HG02623 (cell line): ENCODE measurements around the gene BPIFA2.
"Not testable (repeated sequence)": the region's sequence is repeated elsewhere in the genome, so short reads cannot be mapped to it uniquely, and the experiment has no call there.

Experiments
- ATAC-seq: cut with Tn5 transposase; IDR thresholded peaks from one replicate; pipeline ENCODE4 v1.9.1; 2021; ENCODE audit warnings: moderate library complexity; ENCODE audit not compliant: unreplicated experiment

The BPIFA2 gene, protein sequence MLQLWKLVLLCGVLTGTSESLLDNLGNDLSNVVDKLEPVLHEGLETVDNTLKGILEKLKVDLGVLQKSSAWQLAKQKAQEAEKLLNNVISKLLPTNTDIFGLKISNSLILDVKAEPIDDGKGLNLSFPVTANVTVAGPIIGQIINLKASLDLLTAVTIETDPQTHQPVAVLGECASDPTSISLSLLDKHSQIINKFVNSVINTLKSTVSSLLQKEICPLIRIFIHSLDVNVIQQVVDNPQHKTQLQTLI

DNA sequence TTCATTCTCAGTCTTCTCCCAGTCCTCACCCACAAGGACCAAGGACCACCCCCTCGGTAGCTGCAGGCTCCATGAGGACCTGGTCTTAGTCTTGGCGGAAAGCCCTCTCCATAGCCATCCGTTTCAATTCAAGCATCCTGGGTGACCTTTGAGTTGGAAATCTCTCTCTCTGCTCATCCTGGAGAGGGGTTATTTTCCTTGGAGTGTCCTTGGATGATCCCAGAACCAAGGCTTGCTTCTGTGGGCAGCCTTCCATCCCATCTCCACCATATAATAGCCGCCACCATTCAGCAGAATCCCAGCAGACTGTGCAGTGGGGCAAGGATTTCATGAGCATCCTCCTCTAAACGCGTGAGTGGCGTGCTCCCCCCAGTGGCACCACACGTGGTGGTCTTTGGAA, at the start of gene BPIFA2:
Gene BPIFA2, plus strand, starts transcription at position 301 of the 400 bp plus-strand sequence. CDS start 987 bp downstream, outside the sequence.
- ATAC-seq, result no peak

DNA sequence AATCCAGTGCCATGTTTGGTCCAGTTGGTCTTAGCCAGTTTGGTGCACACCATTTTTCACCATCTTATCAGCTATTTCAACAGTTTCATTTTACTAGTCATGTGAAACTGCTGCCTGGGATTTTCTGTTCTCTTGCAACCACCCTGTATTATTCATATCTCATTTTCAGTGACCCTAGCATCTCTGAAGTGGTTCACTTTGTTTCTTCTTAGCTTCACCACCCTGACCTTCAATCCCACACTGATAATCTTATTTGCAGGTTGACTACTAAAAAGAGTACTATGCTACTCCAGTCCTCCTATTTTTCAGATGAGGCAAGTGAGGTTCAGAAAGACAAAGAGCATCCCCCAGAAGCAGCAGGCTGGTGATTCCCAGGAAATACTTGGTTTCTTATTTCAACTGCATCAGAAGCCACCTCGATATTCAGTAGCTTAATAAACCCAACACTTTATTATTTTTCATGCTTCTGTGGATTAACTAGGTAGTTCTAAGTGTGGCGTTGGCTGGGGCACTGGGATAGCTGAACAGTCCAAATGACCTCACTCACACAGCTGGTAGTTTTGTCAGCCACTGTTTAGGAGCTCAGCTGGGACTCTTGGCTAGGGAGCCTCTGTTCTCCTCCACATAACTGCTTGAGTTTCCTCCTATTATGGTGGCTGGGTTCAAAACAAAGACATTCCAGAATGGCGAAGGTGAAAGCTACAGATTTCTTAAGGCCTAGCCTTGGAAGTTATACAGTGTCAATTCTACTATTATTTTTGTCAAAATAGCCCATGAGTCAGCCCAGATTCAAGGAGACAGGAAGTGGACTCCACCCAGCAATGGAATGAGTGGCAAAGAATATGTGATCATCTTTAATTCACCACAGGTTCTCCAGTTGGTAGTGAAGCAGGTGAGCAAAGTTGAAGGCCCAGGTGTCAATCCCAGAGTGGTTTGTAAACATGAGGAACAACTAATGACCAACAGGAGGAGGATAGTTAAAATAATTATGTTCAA, 47.9 kb upstream of the BPIFA2 start:
- ATAC-seq, result no peak

DNA sequence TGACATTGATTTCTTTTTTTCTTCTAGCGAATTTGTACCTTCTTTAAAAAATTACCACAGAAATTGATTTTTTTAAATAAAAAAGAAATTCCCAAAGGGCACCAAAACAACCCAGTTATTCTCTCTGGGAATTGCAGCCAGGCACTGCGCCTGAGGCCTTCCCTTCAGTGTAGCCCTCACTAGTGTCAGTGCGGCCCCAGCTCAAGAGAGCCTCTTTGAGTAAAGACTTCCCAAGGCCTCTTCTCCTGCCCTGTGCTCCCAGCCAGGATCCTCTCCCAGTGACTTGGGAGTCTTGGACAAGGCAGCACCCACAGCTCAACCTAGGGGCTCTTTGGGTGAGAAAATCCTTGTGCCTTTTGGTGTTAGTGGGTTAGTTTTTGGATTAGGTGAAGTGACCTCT, 47.0 kb upstream of the BPIFA2 start:
- no peak for ATAC-seq

DNA sequence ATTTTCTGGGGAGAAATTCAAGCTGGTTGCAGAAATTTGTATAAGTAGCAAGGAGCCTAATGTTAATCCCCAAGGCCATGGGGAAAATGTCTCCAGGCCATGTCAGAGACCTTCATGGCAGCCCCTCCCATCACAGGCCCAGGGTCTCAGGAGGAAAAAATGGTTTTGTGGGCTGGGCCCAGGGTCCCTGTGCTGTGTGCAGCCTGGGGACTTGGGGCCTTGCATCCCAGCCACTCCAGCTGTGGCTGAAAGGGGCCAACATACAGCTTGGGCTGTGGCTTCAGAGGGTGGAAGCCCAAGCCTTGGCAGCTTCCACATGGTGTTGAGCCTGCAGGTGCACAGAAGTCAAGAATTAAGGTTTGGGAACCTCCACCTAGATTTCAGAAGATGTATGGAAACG, 45.7 kb upstream of the BPIFA2 start:
- not testable (repeated sequence) for ATAC-seq

DNA sequence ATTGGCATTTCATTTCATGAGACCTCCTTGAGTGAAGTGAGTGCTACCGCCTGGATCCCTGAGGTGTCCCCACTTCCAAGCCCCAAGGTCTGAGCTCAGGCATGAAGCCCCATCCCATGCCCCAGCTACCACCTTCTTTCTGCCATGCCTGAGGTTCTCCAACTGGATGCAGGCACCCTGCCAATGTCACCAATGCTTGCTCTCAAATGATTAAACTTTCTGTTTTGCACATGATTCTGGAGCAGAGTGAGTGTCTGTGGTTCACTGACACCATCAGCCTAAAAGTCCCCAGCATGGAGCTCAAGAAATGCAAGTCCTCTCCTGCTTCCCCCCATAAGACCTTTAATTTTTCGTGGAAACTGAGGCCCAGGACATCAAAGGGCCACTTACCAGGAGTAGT, 43.7 kb upstream of the BPIFA2 start:
- no peak for ATAC-seq

DNA sequence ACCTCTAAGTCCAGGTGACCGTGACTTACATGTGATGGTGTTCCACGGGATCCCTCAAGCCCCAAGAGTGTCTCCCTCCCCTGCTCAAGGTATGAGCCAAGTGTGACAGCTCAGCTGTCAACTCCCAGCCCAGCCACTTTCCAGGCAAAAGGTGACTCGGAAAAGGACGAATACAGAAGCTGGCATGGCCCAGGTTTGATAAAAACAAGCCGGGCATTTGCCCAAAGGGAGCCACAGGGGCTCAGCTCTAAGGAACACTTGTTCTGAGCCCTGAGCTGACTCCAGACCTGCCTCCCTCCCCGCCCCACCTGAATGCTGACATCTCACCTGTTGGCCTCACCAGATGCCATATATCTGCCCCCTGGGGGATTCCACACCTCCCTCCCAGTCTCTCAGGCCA, 43.0 kb upstream of the BPIFA2 start:
- no peak for ATAC-seq

DNA sequence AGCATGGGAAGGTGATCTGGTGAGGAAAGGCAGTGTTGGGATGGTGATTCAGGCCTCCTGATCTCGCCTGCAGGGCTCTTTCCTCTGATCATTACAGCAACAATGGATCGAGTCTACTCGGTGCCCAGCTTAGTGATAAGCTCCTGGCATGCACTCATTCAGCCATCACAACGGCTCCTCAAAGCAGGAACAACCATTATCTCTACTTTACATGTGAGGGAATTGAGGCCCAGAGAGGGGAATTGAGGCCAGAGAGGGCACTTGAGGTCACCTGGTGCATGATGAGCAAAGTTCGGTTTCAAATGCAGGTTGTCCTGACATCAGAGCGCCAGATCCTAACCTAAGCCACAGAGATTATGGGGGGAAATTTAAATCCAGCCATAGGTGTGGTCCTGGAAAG, 42.0 kb upstream of the BPIFA2 start:
- no peak for ATAC-seq

DNA sequence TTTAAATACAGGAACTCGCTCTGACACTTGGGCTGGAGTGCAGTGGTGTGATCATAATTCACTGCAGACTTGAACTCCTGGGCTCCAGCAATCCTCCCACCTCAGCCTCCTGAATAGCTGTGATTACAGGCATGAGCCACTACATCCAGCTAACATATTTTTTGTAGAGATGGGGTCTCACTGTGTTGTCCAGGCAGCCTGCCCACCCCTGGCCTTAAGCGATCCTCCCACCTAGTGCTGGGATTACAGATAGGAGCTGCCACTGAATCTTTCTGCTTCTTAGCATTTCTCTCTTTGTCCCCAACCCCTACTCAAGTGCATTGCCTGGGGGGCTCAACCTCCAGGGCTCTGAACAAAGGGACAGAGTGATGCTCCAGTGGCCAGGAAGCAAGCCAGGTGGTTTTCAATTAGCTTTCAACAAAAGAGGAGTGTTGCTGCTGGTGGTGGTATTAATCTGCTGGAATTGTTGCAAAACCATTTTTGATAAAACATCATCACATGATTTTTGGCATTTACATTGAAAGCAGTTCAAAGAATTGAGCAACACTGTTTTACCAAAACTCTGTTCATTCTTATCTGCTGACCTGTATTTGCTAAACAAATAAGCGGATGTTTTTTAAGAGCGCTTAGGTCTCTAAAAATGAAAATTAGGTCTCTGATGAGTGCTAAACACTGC, 40.4 kb upstream of the BPIFA2 start:
- ATAC-seq, result no peak

DNA sequence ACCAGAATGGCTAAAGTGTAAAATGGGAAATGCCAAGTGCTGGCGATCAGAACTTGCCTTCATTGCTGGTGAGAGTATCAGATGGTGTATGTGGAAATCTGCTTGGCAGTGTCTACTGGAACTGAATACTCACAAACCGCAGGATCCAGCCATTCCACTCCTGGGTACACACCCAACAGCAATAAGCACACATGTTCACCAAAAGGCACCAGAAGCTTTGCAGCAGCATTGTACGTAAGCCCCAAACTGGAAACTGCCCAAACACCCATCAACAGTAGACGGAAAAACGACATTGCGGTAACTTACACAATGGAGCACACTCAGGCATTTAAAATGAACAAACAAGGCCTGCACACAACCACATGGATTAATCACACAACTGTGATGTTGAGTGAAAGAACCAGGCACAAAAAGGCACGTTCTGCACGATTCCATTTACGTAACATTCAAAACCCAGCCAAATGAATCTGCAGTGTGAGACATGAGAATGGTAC, 37.3 kb upstream of the BPIFA2 start:
- no peak for ATAC-seq

DNA sequence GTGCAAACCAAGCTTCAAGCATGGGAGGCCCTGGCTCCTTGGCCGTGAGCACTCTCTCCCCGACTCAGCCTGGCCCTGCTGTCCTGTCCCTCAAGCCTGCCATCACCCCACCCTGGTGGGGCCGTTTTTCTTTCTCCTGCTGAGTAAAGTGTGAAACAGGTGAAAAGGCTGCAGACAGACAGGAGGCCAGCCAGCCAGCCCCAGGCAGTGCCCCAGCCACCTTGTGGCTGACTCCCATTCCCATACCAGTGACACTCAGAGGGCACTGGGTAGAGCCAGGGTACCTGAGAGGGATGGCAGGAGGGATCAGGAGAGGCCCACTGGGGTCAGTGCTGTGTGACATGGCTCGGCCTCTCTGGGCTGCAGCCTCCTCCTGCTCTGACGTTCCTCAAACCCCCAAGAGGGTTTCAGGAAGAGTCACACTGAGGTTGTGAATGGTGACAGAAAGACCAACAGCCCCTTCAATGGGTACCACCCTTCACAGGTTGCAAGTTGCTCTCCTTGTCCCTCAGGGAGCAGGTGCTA, 35.9 kb upstream of the BPIFA2 start:
- no peak for ATAC-seq

DNA sequence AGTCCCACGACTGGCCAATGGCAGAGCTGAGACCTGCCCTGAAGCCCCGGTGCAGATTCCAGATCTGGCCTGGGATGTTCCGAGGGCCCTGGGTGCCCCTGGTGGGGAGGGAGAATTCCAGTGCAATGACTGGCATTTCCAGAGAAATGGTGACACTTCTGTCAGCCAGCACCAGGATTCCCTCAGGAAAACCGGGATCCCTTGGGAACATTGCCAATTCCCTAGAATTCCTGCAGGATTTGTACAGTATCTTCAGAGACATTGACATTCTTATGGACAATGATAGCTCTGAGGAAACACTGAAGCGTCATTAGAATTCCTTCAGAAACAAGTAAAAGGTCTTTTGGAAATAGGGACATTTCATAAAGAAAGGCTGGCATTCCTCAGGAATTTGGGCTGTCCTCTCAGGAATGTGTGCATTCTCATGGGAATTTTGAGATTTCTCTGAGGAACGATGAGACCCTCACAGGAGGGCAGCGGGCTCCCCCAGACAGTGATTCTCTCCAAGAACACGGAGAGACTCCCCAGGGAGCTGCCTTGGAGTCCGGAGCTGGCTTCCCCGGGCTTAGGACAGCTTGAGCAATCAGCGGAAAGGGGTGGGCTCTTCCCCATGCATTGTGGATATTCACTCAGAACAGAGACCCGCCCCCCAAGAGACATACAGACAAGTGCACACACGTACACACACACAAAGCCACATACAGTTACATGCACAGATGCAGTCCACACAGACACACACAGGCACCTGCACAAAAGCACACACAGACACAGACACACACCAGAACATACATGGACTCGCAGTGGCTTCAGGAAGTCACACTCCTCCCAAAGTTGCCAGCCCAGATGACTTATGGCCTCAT, 35.2 kb upstream of the BPIFA2 start:
- no peak for ATAC-seq

DNA sequence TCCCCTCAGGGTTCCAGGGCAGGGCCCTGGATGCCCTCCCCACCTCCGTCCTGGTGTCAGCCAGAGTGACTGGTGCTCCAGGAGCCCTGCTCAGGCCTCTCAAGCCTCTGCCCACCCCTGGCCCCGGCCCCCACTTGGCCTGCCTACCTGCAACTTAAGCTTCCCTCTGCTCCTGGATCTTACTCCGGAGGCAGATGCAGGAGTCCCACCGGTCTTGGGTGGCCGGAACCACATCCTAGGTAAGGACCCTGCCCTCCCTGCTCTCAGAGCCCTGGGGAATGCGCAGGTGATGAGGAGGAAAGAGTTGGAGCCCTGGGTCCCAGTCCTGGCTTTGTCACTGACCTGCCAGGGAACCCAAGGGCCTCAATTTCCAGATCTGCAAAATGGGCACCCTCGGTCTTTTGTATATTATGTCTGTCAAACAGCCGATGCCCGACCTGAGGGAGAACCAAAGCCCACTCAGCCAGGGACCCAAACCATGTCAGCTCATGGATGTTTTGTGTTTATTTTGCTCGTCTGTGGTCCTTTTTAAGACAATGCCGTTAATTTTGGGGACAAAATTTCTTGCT, 34.5 kb upstream of the BPIFA2 start:
- ATAC-seq, result no peak

DNA sequence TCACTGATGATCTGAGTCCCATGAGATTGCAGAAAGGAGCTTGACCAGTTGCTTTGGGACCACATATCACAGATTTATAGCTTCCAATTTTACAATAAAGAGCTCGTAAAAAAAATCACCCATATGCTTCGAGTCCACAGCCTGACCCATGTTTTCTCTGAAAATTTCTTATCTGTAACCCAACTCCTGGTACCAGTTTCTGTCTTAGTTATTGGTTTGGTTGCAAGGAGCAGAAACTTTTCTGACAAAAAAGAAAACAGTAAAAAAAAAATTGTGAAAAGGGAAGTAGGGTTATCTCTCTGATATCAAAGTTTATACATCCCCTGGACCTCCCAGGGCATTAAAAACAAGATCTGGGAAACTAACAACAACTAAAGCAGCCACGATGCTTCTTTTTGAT, 30.8 kb upstream of the BPIFA2 start:
- no peak for ATAC-seq

DNA sequence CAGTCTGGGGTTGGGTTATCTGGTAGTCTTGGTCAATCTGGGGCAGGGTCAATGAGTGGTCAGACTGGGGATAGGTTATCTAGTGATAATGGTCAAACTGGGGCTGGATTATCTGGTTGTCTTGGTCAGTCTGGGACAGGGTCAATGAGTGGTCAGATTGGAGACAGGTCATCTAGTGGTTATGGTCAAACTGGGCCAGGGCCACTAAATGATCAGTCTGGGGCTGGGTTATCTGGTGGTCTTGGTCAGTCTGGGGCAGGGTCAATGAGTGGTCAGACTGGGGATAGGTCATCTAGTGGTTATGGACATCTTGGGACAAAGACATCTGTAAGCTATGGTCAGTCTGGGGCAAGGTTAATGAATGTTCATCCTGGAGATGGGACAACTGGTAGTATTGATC, 28.5 kb upstream of the BPIFA2 start:
- no peak for ATAC-seq

DNA sequence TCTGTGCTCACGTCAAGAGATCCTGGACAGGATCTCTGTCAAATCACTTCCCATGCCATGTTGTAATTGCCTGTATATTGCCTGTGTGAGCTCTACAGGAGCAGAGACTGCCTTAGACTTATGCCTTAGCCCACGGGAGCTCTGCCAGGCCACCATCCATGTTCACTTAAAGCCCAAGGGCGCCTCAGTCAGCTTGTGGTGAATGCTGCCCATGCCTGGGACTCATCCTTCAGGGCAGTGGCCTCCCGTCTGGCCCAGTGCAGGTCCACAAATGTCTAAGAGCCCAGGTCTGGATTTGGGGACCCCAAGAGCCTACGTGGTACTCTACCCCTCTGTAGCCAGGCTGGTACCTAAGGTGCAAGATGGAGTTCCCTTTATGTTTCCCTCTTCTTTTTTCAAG, 22.4 kb upstream of the BPIFA2 start:
- ATAC-seq, result no peak

DNA sequence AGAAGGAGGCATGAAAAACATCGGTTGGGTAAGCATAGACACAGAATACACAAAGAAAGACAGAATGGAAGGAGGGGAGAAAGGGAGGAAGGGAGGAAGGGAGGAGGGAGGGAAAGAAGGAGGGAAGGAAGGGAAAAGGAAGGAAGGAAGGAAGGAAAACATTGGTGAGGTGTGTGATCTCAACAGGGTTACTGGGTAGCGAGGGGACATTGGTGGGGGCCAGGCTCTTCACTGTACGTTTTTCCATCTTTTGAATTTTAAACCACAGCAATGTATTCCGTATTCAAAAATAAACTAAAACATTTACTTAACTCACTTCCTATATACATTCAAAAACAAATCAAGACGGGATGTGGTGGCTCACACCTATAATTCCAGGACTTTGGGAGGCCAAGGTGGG, 20.7 kb upstream of the BPIFA2 start:
- no peak for ATAC-seq

DNA sequence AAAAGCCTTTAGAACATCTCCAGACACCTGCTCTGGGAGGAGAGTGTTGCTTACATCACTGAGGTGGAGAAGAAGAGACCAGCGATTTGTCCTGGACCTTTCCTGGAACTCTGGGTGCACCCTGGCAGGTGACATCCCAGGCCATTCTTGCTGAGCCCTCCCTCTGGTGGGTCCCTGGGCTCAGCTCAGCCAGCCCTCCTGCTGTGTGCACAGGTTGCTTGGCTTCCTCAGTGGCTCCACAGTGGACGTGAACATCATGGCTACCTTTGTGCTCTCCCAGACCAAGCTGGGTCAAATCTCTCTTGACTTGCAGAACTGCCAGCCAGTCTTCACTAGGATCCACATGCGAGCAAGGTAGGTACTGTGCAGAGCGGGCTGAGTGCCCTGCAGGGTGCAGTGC, 19.9 kb upstream of the BPIFA2 start:
- ATAC-seq, result no peak

DNA sequence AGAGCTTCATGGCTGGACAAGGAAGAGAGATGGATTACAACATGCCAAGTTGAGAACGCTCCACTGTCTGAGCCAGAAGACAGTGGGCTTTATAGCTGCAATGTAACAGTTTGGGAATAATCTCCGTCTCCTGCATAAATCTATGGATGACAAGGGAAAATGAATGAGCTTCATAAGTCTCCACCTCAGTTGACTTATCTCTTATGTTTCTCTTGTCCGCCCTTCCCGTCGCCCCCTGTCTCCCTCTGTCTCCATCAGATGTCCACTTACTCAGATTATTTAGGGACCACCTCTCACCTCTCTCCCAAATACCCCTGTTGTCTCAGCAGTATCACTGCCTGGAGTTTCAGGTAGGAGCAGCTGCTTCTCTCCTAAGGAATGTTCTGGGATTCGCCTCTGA, 13.7 kb upstream of the BPIFA2 start:
- no peak for ATAC-seq

DNA sequence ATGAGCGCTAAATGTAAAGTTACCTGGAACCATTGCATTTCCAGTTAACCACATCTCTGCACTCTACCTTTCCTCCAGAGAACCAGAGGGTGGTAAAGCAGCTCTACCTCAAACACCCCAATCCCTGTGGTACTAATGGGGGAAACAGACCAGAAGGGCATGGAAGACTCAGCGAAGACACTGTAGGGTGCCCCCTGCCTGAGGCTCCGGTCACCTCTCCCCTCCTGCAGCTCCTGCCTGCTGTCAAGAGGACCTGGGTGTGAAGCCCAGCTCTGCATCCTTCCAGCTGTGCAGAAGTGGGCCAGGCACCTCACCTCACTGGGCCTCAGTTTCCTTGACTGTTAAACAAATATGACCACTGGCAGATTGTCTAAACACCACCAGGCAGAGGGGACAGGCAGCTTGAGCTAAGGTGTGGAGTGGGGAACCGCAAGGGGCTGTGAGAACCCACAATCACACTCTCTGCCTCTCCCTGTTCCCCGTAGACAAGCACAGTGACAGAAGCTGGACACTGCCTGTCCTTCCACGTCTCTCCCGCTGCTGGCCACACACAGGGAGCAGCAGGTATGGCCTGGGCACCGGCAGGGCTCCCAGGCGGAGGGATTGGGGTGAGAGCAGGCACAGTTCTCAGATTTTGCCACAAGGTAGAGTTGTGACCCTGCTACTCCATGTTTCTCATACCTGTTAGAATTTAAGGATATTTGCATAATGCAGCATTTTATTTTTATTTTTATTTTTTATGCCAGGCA, 9.1 kb upstream of the BPIFA2 start:
- ATAC-seq, result no peak
